ENCODE data around the gene TCP10L. TPM values are rescaled to one million over a fixed set of nuclear protein-coding genes. Genes with fewer than 3 reads are reported as not detected.
"Not testable (repeated sequence)": the region's sequence is repeated elsewhere in the genome, so short reads cannot be mapped to it uniquely, and the experiment has no call there.

TCP10L gene
- total RNA-seq, 4 donors from 2014 or later = 0.19 to 5.6 TPM; not detected in 2

- intact Hi-C loops (cut with DNase I) = no loop called here
- TF ChIP-seq POLR2A (IDR thresholded peaks at IDR 0.05) (no peak), CTCF (IDR thresholded peaks at IDR 0.05) (no peak)
- no peak for DNase-seq
- 79 to 100% methylated on average over 3 to 6 of the region's 7 CpGs for WGBS, 2 donors
- no peaks in the 10 kb centered on the region for H3K9me3 ChIP-seq
- peaks cover 0 to 3% (median 0%) of the 10 kb centered on the region in 3 donors for H3K4me1 ChIP-seq
- H3K27ac ChIP-seq = no peak overlapping the region
- H3K4me3 ChIP-seq = no peak overlapping the region
- no peaks in the 10 kb centered on the region for H3K27me3 ChIP-seq
- H3K36me3 ChIP-seq = no peaks in the 10 kb centered on the region
Observed at GRCh38 chr21:32533611-32534010, 51.7 kb downstream of the TCP10L start.

GRCh38 chr21:32533053-32533452 lies 52.3 kb downstream of the TCP10L start:
- DNase-seq = no peak
- Histone ChIP-seq H3K4me3 (no peak overlapping the region), H3K4me1 (peaks cover 0 to 3% (median 0%) of the 10 kb centered on the region in 3 donors), H3K36me3 (no peaks in the 10 kb centered on the region), H3K27ac (no peak overlapping the region), H3K27me3 (no peaks in the 10 kb centered on the region), H3K9me3 (no peaks in the 10 kb centered on the region)
- TF ChIP-seq CTCF (IDR thresholded peaks at IDR 0.05) (no peak), POLR2A (IDR thresholded peaks at IDR 0.05) (no peak)
- intact Hi-C loops (cut with DNase I) = no loop called here
- WGBS, 2 donors = 58% methylated on average over 2 of the region's 4 CpGs

GRCh38 chr21:32532636-32533035 lies 52.7 kb downstream of the TCP10L start:
- WGBS, 2 donors = 80 to 86% methylated on average over 5 to 6 of the region's 6 CpGs
- H3K4me3 ChIP-seq = no peak overlapping the region
- no peak for TF ChIP-seq CTCF (IDR thresholded peaks at IDR 0.05)
- no peak for DNase-seq
- no peaks in the 10 kb centered on the region for H3K9me3 ChIP-seq
- intact Hi-C loops (cut with DNase I) = no loop called here
- H3K27me3 ChIP-seq = no peaks in the 10 kb centered on the region
- H3K27ac ChIP-seq = no peak overlapping the region
- H3K36me3 ChIP-seq = no peaks in the 10 kb centered on the region
- H3K4me1 ChIP-seq = peaks cover 0 to 3% (median 0%) of the 10 kb centered on the region in 3 donors

GRCh38 chr21:32531561-32531960 lies 53.8 kb downstream of the TCP10L start:
- H3K9me3 ChIP-seq; H3K4me1 ChIP-seq; H3K36me3 ChIP-seq; H3K27me3 ChIP-seq; DNase-seq; H3K4me3 ChIP-seq; H3K27ac ChIP-seq; intact Hi-C loops (cut with DNase I): not testable (repeated sequence)
- 70% methylated on average over 3 of the region's 3 CpGs; no CpG with 5 or more reads in 1 of the 2 donors for WGBS, 2 donors

- H3K27ac ChIP-seq; H3K9me3 ChIP-seq; H3K4me1 ChIP-seq; H3K27me3 ChIP-seq; DNase-seq; H3K36me3 ChIP-seq; H3K4me3 ChIP-seq; intact Hi-C loops (cut with DNase I): not testable (repeated sequence)
- WGBS, 2 donors = 83 to 92% methylated on average over 7 of the region's 7 CpGs
Observed at GRCh38 chr21:32530809-32531208, 54.5 kb downstream of the TCP10L start.

GRCh38 chr21:32529679-32530078 lies 55.6 kb downstream of the TCP10L start:
- H3K4me1 ChIP-seq = peaks cover 0 to 4% (median 3%) of the 10 kb centered on the region in 3 donors
- H3K27ac ChIP-seq = no peak overlapping the region
- H3K9me3 ChIP-seq = no peaks in the 10 kb centered on the region
- no peak overlapping the region for H3K4me3 ChIP-seq
- no peak for TF ChIP-seq POLR2A (IDR thresholded peaks at IDR 0.05)
- TF ChIP-seq CTCF (IDR thresholded peaks at IDR 0.05) = no peak
- intact Hi-C loops (cut with DNase I) = no loop called here
- DNase-seq = no peak
- no peaks in the 10 kb centered on the region for H3K36me3 ChIP-seq
- 77 to 79% methylated on average over 4 of the region's 4 CpGs for WGBS, 2 donors
- H3K27me3 ChIP-seq = no peaks in the 10 kb centered on the region

Data from esophagus squamous epithelium (tissue), 5 donors.